Keratinocyte (primary cell): ENCODE measurements around the gene NLK. TPM values are rescaled to one million over a fixed set of nuclear protein-coding genes. Genes with fewer than 3 reads are reported as not detected.

Experiments used
- DNase-seq: peaks from one replicate; pipeline ENCODE4 v3.0.0-alpha.2; 2011; ENCODE audit warnings: low read depth, missing footprints, low spot score
- FAIRE-seq: peaks from 2 replicates; lab custom pipeline; 2011; peaks lifted over from hg19 to GRCh38; lab: Jason Lieb, UNC
- H2AFZ ChIP-seq: 2 replicates; pipeline ENCODE4 v1.6.0; 2012; ENCODE audit warnings: low read length, control low read depth, inconsistent platforms; ENCODE audit not compliant: control insufficient read depth
- H3K27ac ChIP-seq: 2 replicates; pipeline ENCODE4 v1.5.1; 2011; ENCODE audit warnings: low read length; ENCODE audit not compliant: control insufficient read depth, insufficient read depth
- H3K27me3 ChIP-seq: 3 replicates; pipeline ENCODE4 v1.6.0; 2011; ENCODE audit warnings: low read length; ENCODE audit not compliant: control insufficient read depth, insufficient read depth; ENCODE audit errors: extremely low read depth
- H3K36me3 ChIP-seq, 2 experiments: 2 replicates in 1 of 2; 3 replicates in 1 of 2; pipeline ENCODE4 v1.5.1; 2011; ENCODE audit warnings: low read length in 2 of 2, mild to moderate bottlenecking in 1 of 2; ENCODE audit not compliant: control insufficient read depth in 2 of 2, insufficient read depth in 2 of 2; ENCODE audit errors: extremely low read depth in 1 of 2
- H3K4me1 ChIP-seq: 3 replicates; pipeline ENCODE4 v1.5.1; 2011; ENCODE audit warnings: low read length; ENCODE audit not compliant: control insufficient read depth, insufficient read depth; ENCODE audit errors: extremely low read depth
- H3K4me2 ChIP-seq: 3 replicates; pipeline ENCODE4 v1.6.0; 2011; ENCODE audit warnings: low read depth, low read length; ENCODE audit not compliant: control insufficient read depth, insufficient read depth; ENCODE audit errors: extremely low read depth
- H3K4me3 ChIP-seq, 3 experiments: fragments of 200-600 bp in 1 of 3; sonication (generic) in 1 of 3; 2 replicates in 2 of 3; 3 replicates in 1 of 3; pipeline ENCODE4 v1.5.1; 2011 to 2016; ENCODE audit warnings: low read length in 3 of 3, mild to moderate bottlenecking in 3 of 3, control low read depth in 2 of 3, inconsistent platforms in 1 of 3, low read depth in 1 of 3, mixed read lengths in 1 of 3, mixed run types in 1 of 3, moderate library complexity in 1 of 3; ENCODE audit not compliant: control insufficient read depth in 2 of 3, insufficient read depth in 2 of 3; ENCODE audit errors: extremely low read depth in 1 of 3
- H3K79me2 ChIP-seq: 2 replicates; pipeline ENCODE4 v1.6.0; 2012; ENCODE audit warnings: low read length; ENCODE audit not compliant: control insufficient read depth, insufficient read depth
- H3K9ac ChIP-seq: 3 replicates; pipeline ENCODE4 v1.6.0; 2011; ENCODE audit warnings: low read length; ENCODE audit not compliant: control insufficient read depth, insufficient read depth; ENCODE audit errors: extremely low read depth
- H3K9me1 ChIP-seq: 3 replicates; pipeline ENCODE4 v1.6.0; 2011; ENCODE audit warnings: low read length; ENCODE audit not compliant: control insufficient read depth, insufficient read depth; ENCODE audit errors: extremely low read depth
- H3K9me3 ChIP-seq: 2 replicates; pipeline ENCODE4 v1.5.1; 2012; ENCODE audit warnings: low read depth, low read length; ENCODE audit not compliant: control insufficient read depth
- H4K20me1 ChIP-seq: 3 replicates; pipeline ENCODE4 v1.6.0; 2011; ENCODE audit warnings: low read length; ENCODE audit not compliant: control insufficient read depth, insufficient read depth; ENCODE audit errors: extremely low read depth
- EZH2 ChIP-seq: IDR thresholded peaks from one replicate; pipeline ENCODE4 v1.6.1; 2012; ENCODE audit warnings: inconsistent platforms, mild to moderate bottlenecking, low read length, moderate library complexity
- dilution Hi-C: fragments of 300-500 bp; cut with MboI; formaldehyde crosslinking; loops from one replicate; pipeline ENCODE4 v1.7.0; 2020; ENCODE audit warnings: low sequenced_read_pairs; ENCODE audit not compliant: extremely low pct_ligation_motif_present
- polyA plus RNA-seq, 5 experiments: library from polyadenylated mRNA; depleted of rRNA in 3 of 5; stranded (reverse) in 3 of 5; stranded (forward) in 1 of 5; unstranded in 1 of 5; fragments of >200 nt; gene quantifications; 1 replicate in 1 of 5; 2 replicates in 3 of 5; 3 replicates in 1 of 5; pipeline versions ENCODE4 v1.2.1 to v1.2.3, GENCODE V29; 2011 to 2012; ENCODE audit warnings: missing spikeins in 2 of 5, low read depth in 1 of 5, low replicate concordance in 1 of 5
- TF ChIP-seq, protein P1 (sequence below), 3 experiments: IDR thresholded peaks in 1 of 3; conservative IDR thresholded peaks in 1 of 3; optimal IDR thresholded peaks in 1 of 3; 2 replicates in 2 of 3; 3 replicates in 1 of 3; pipeline versions ENCODE3 to v1.5.1; 2011; ENCODE audit warnings: low read length in 3 of 3, mild to moderate bottlenecking in 3 of 3, moderate library complexity in 2 of 3, control low read depth in 1 of 3, inconsistent platforms in 1 of 3; ENCODE audit not compliant: insufficient read depth in 2 of 3; ENCODE audit errors: extremely low read depth in 1 of 3

NLK gene
- polyA plus RNA-seq, 1 donor (not counting 4 experiments of a cell fraction or from before 2014, with no cell fraction given) = 20.9 TPM

DNA sequence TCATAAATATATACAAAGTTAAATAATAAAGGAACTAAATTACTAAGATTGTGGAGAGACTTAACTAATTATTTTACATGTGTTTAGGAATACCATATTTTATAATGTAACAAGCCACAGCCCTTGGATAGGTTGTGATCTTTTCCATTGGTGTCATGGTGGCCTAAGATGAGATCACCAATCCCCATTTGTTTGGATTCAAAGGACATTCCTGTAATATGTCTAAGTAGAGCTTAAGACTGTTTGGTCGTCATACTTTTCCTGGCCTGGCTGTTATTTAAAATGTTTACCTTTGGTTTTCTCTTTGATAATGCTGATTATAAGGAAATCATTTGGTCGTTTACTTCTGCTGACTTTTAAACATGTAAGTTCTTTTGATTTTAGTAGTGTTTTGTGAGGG, 118.1 kb downstream of the NLK start:
- Histone ChIP-seq H3K4me3 (no peak overlapping the region), H3K4me2 (no peak overlapping the region), H4K20me1 (no peaks in the 10 kb centered on the region), H3K9ac (no peak overlapping the region), H3K27me3 (no peaks in the 10 kb centered on the region), H3K9me3 (no peaks in the 10 kb centered on the region), H3K9me1 (no peaks in the 10 kb centered on the region), H3K27ac (no peak overlapping the region), H3K36me3 (no peaks in the 10 kb centered on the region), H3K79me2 (no peaks in the 10 kb centered on the region), H2AFZ (no peak overlapping the region), H3K4me1 (no peaks in the 10 kb centered on the region)
- no peak for FAIRE-seq
- DNase-seq = no peak
- TF ChIP-seq EZH2 = no peak
- TF ChIP-seq, protein P1, sequence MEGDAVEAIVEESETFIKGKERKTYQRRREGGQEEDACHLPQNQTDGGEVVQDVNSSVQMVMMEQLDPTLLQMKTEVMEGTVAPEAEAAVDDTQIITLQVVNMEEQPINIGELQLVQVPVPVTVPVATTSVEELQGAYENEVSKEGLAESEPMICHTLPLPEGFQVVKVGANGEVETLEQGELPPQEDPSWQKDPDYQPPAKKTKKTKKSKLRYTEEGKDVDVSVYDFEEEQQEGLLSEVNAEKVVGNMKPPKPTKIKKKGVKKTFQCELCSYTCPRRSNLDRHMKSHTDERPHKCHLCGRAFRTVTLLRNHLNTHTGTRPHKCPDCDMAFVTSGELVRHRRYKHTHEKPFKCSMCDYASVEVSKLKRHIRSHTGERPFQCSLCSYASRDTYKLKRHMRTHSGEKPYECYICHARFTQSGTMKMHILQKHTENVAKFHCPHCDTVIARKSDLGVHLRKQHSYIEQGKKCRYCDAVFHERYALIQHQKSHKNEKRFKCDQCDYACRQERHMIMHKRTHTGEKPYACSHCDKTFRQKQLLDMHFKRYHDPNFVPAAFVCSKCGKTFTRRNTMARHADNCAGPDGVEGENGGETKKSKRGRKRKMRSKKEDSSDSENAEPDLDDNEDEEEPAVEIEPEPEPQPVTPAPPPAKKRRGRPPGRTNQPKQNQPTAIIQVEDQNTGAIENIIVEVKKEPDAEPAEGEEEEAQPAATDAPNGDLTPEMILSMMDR (optimal IDR thresholded peaks at IDR 0.05 in 1 of 3, IDR thresholded peaks at IDR 0.05 in 1 of 3, conservative IDR thresholded peaks at IDR 0.05 in 1 of 3; ENCODE audit: extremely low read depth in 1 of 3, insufficient read depth in 2 of 3, low read length in 3 of 3) = no peak
- dilution Hi-C loops = no loop called here

GRCh38 chr17:28161311-28161710, 118.8 kb downstream of the NLK start:
- Histone ChIP-seq H3K79me2 (no peaks in the 10 kb centered on the region), H3K4me2 (no peak overlapping the region), H3K4me1 (no peaks in the 10 kb centered on the region), H3K4me3 (no peak overlapping the region), H3K27ac (no peak overlapping the region), H3K9ac (no peak overlapping the region), H2AFZ (no peak overlapping the region), H3K9me1 (no peaks in the 10 kb centered on the region), H3K27me3 (no peaks in the 10 kb centered on the region), H3K9me3 (no peaks in the 10 kb centered on the region), H4K20me1 (no peaks in the 10 kb centered on the region), H3K36me3 (no peaks in the 10 kb centered on the region)
- FAIRE-seq (no peak), DNase-seq (no peak)
- TF ChIP-seq, protein P1 (optimal IDR thresholded peaks at IDR 0.05 in 1 of 3, IDR thresholded peaks at IDR 0.05 in 1 of 3, conservative IDR thresholded peaks at IDR 0.05 in 1 of 3; ENCODE audit: extremely low read depth in 1 of 3, insufficient read depth in 2 of 3, low read length in 3 of 3) = no peak
- no peak for TF ChIP-seq EZH2
- dilution Hi-C loops = no loop called here
